HCT116 (cell line): Measurements from ENCODE around the gene KRT81. TPM values are rescaled to one million over a fixed set of nuclear protein-coding genes. Genes with fewer than 3 reads are reported as not detected.

Experiments
- ATAC-seq: fragments of 200-7000 bp; cut with Tn5 transposase; 2 replicates; pipeline ENCODE4 v1.9.1; 2020; ENCODE audit warnings: mild to moderate bottlenecking, moderate library complexity
- BruUV-seq: library from RNA; stranded (reverse); fragments of 400-500 nt; replicated peaks from 2 replicates; lab custom pipeline; 2021; lab: Mats Ljungman, UMichigan
- CTCF ChIA-PET: fragments of 300-600 bp; sonication (Branson Sonifier 250); formaldehyde crosslinking; loops from one replicate; lab custom pipeline; 2021; ENCODE audit warnings: antibody characterized with exemption; lab: Charles Lee
- POLR2A ChIA-PET: fragments of 300-600, 350-600 bp; sonication (Branson Sonifier 250); formaldehyde crosslinking; loops from one replicate; lab custom pipeline; 2021; ENCODE audit warnings: antibody characterized with exemption; lab: Charles Lee
- RAD21 ChIA-PET, 2 experiments: fragments of 300-600 bp; sonication (Branson Sonifier 250); formaldehyde crosslinking; loops; one replicate each; lab custom pipeline; 2023; ENCODE audit warnings: low total read pairs in 2 of 2; ENCODE audit not compliant: uncharacterized antibody in 2 of 2, unreplicated experiment in 2 of 2, low non-redundant PET in 1 of 2; lab: Charles Lee
- DNase-seq: peaks from one replicate; pipeline ENCODE4 v3.0.0-alpha.2; 2010; ENCODE audit warnings: low read depth, low spot score
- H2AFZ ChIP-seq: fragments of 200-600 bp; shearing (Covaris generic), sonication (generic); 2 replicates; pipeline ENCODE4 v1.6.1; 2017; ENCODE audit warnings: low read depth, mixed run types, mixed read lengths, antibody characterized with exemption, low read length; ENCODE audit not compliant: poor library complexity, severe bottlenecking
- H3K27ac ChIP-seq: 2 replicates; pipeline ENCODE4 v1.5.1; 2012; ENCODE audit warnings: low read depth, low read length
- H3K27me3 ChIP-seq: fragments of 200-600 bp; sonication (generic); 2 replicates; pipeline ENCODE4 v1.6.1; 2016; ENCODE audit warnings: mixed run types, low read length, mixed read lengths; ENCODE audit not compliant: insufficient read depth
- H3K36me3 ChIP-seq, 2 experiments: fragments of 200-500 bp in 1 of 2; fragments of 200-600 bp in 1 of 2; sonication (Bioruptor generic) in 1 of 2; sonication (generic) in 1 of 2; 2 replicates each; pipeline versions ENCODE4 v1.5.1 to v1.6.1; 2014 to 2016; ENCODE audit warnings: low read length in 2 of 2, inconsistent platforms in 1 of 2, mixed read lengths in 1 of 2, mixed run types in 1 of 2; ENCODE audit not compliant: insufficient read depth in 2 of 2, control insufficient read depth in 1 of 2
- H3K4me1 ChIP-seq, 2 experiments: fragments of 200-600 bp in 1 of 2; sonication (generic) in 1 of 2; 2 replicates each; pipeline versions ENCODE4 v1.5.1 to v1.6.1; 2012 to 2017; ENCODE audit warnings: low read length in 2 of 2, inconsistent platforms in 1 of 2, mild to moderate bottlenecking in 1 of 2, mixed read lengths in 1 of 2, mixed run types in 1 of 2, moderate library complexity in 1 of 2; ENCODE audit not compliant: insufficient read depth in 2 of 2, control insufficient read depth in 1 of 2
- H3K4me2 ChIP-seq: fragments of 200-600 bp; sonication (generic); 2 replicates; pipeline ENCODE4 v1.6.1; 2017; ENCODE audit warnings: mixed run types, low read length, mixed read lengths
- H3K4me3 ChIP-seq, 2 experiments: fragments of 200-600 bp in 1 of 2; sonication (generic) in 1 of 2; replicated peaks in 1 of 2; 2 replicates each; pipeline ENCODE4 v1.5.1; 2011 to 2016; ENCODE audit warnings: low read length in 2 of 2, control low read depth in 1 of 2, low read depth in 1 of 2, mild to moderate bottlenecking in 1 of 2, mixed read lengths in 1 of 2, mixed run types in 1 of 2
- H3K79me2 ChIP-seq: fragments of 200-600 bp; sonication (generic); 2 replicates; pipeline ENCODE4 v1.6.1; 2017; ENCODE audit warnings: mild to moderate bottlenecking, mixed run types, low read length, moderate library complexity, mixed read lengths; ENCODE audit not compliant: insufficient read depth
- H3K9ac ChIP-seq: fragments of 200-600 bp; sonication (generic); 2 replicates; pipeline ENCODE4 v1.6.1; 2016; ENCODE audit warnings: low read length, mixed read lengths
- H3K9me2 ChIP-seq: fragments of 200-600 bp; sonication (generic), shearing (Covaris generic); 2 replicates; pipeline ENCODE4 v1.6.1; 2017; ENCODE audit warnings: mixed run types, mild to moderate bottlenecking, moderate library complexity; ENCODE audit not compliant: insufficient read depth
- H3K9me3 ChIP-seq, 2 experiments: fragments of 200-500 bp in 1 of 2; fragments of 200-600 bp in 1 of 2; sonication (Bioruptor generic) in 1 of 2; sonication (generic) in 1 of 2; 2 replicates each; pipeline ENCODE4 v1.6.1; 2014 to 2017; ENCODE audit warnings: low read length in 2 of 2, mixed read lengths in 2 of 2, inconsistent platforms in 1 of 2, low read depth in 1 of 2, mild to moderate bottlenecking in 1 of 2, mixed run types in 1 of 2, moderate library complexity in 1 of 2; ENCODE audit not compliant: control insufficient read depth in 1 of 2, insufficient read depth in 1 of 2
- H4K20me1 ChIP-seq: fragments of 200-600 bp; sonication (generic), shearing (Covaris generic); 2 replicates; pipeline ENCODE4 v1.6.1; 2017; ENCODE audit warnings: mixed run types, mild to moderate bottlenecking, moderate library complexity; ENCODE audit not compliant: insufficient read depth
- ATF3 ChIP-seq: IDR thresholded peaks from 2 replicates; pipeline ENCODE4 v1.6.1; 2012
- CEBPB ChIP-seq: IDR thresholded peaks from 2 replicates; pipeline ENCODE4 v1.6.1; 2012; ENCODE audit warnings: low read depth
- EGR1 ChIP-seq: IDR thresholded peaks from 2 replicates; pipeline ENCODE4 v1.6.1; 2012; ENCODE audit warnings: low read depth
- ELF1 ChIP-seq: IDR thresholded peaks from 2 replicates; pipeline ENCODE4 v1.6.1; 2012; ENCODE audit warnings: low read depth, borderline replicate concordance
- EZH2 ChIP-seq: fragments of 200-600 bp; sonication (generic); IDR thresholded peaks from 2 replicates; pipeline ENCODE4 v1.6.1; 2017; ENCODE audit warnings: antibody characterized with exemption, mixed run types
- EZH2phosphoT487 ChIP-seq: fragments of 200-600 bp; IDR thresholded peaks from 2 replicates; pipeline ENCODE4 v1.6.1; 2018; ENCODE audit warnings: antibody characterized with exemption, borderline replicate concordance
- FOSL1 ChIP-seq: IDR thresholded peaks from 2 replicates; pipeline ENCODE4 v1.6.1; 2012; ENCODE audit warnings: low read depth
- POLR2A ChIP-seq: IDR thresholded peaks from 2 replicates; pipeline ENCODE4 v1.7.0; 2011; ENCODE audit warnings: borderline replicate concordance; ENCODE audit not compliant: insufficient read depth, insufficient read length; ENCODE audit errors: extremely low read depth
- POLR2AphosphoS5 ChIP-seq: IDR thresholded peaks from 2 replicates; pipeline ENCODE4 v1.6.1; 2011; ENCODE audit warnings: mild to moderate bottlenecking, low read depth, low read length, moderate library complexity
- RAD21 ChIP-seq: IDR thresholded peaks from 2 replicates; pipeline ENCODE4 v1.6.1; 2012; ENCODE audit warnings: low read depth, mild to moderate bottlenecking
- SIN3A ChIP-seq: IDR thresholded peaks from 2 replicates; pipeline ENCODE4 v1.6.1; 2012; ENCODE audit warnings: low read depth
- TCF7L2 ChIP-seq: IDR thresholded peaks from 2 replicates; pipeline ENCODE4 v1.7.0; 2011; ENCODE audit warnings: borderline replicate concordance, inconsistent platforms; ENCODE audit not compliant: insufficient read depth, insufficient read length; ENCODE audit errors: extremely low read depth
- YY1 ChIP-seq: IDR thresholded peaks from 2 replicates; pipeline ENCODE4 v1.6.1; 2011; ENCODE audit warnings: low read length, low read depth, moderate library complexity, mild to moderate bottlenecking; ENCODE audit not compliant: insufficient replicate concordance; ENCODE audit errors: extremely low read depth
- intact Hi-C: fragments of 100-400 bp; cut with micrococcal nuclease; formaldehyde crosslinking; loops from 2 replicates; pipeline ENCODE4 v1.10.0; 2022
- total RNA-seq: library from RNA; stranded (reverse); gene quantifications from one replicate; pipeline ENCODE4 v1.2.1, GENCODE V29; 2021; ENCODE audit not compliant: unreplicated experiment

Gene KRT81
- total RNA-seq, 1 experiment from 2014 or later, result 0.84 TPM

- H3K79me2 ChIP-seq, result no peaks in the 10 kb centered on the region
- CTCF ChIA-PET, result interaction anchor here (0.7 to 2.1 kb wide), 5 partner anchors 10 to 173 kb away, joined by 3 to 14 read pairs (median 3); no protein-coding TSS in a partner anchor
- H3K9me2 ChIP-seq, result no peaks in the 10 kb centered on the region
- no peaks in the 10 kb centered on the region for H3K27me3 ChIP-seq
- no peak overlapping the region for H3K9ac ChIP-seq
- H3K36me3 ChIP-seq, result no peaks in the 10 kb centered on the region
- TF ChIP-seq POLR2AphosphoS5 (no peak), EZH2 (no peak), SIN3A (no peak), EGR1 (no peak), FOSL1 (no peak), YY1 (no peak), ATF3 (no peak), POLR2A (no peak), TCF7L2 (no peak), CEBPB (no peak), EZH2phosphoT487 (no peak), ELF1 (no peak), RAD21 (no peak)
- no peak overlapping the region for H3K4me3 ChIP-seq
- no TSS peak for BruUV-seq
- DNase-seq (no peak), ATAC-seq (no peak)
- RAD21 ChIA-PET, result no interaction called here
- intact Hi-C loops, result no loop called here
- H3K4me2 ChIP-seq, result no peak overlapping the region
- H2AFZ ChIP-seq, result no peak overlapping the region
- no peak overlapping the region for H3K27ac ChIP-seq
- no peaks in the 10 kb centered on the region for H4K20me1 ChIP-seq
- POLR2A ChIA-PET, result interaction anchor here (0.9 kb wide), 1 partner anchor 37 kb away, joined by 3 read pairs; no protein-coding TSS in a partner anchor
- H3K4me1 ChIP-seq, result peaks cover 0 to 10% of the 10 kb centered on the region in 2 experiments; a peak in 2 of 4 replicates
- no peaks in the 10 kb centered on the region for H3K9me3 ChIP-seq
These were observed 25.0 kb upstream of the KRT81 start for GRCh38 chr12:52316290-52316689.
